ENCODE measurements around the gene ACBD5.

DNA sequence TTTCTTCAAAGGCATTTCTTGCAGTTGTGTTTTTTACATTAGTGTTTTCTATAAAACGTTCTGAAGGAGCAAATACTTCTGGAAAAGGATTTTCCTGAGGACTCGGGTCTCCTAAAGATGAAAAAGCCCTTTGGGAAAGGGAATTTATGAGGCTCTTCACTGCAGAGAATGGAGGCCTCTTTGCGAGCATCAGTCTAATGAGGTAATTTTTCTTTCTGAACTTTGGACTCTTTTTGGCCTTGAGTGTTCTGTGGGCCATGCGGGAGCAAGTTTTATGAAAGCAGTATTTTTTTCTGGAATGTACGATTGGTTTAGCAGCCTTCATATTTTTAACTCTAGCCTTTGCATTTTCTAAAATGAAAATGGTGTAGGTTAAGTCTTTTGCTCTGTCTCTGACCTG is 6.4 kb upstream of the ACBD5 start:
- no peak for TF ChIP-seq POLR2A (IDR thresholded peaks at IDR 0.05)
- TF ChIP-seq, protein P1, sequence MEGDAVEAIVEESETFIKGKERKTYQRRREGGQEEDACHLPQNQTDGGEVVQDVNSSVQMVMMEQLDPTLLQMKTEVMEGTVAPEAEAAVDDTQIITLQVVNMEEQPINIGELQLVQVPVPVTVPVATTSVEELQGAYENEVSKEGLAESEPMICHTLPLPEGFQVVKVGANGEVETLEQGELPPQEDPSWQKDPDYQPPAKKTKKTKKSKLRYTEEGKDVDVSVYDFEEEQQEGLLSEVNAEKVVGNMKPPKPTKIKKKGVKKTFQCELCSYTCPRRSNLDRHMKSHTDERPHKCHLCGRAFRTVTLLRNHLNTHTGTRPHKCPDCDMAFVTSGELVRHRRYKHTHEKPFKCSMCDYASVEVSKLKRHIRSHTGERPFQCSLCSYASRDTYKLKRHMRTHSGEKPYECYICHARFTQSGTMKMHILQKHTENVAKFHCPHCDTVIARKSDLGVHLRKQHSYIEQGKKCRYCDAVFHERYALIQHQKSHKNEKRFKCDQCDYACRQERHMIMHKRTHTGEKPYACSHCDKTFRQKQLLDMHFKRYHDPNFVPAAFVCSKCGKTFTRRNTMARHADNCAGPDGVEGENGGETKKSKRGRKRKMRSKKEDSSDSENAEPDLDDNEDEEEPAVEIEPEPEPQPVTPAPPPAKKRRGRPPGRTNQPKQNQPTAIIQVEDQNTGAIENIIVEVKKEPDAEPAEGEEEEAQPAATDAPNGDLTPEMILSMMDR (IDR thresholded peaks at IDR 0.05) = no peak
- no peak for TF ChIP-seq EP300 (IDR thresholded peaks at IDR 0.05)
- TF ChIP-seq POLR2AphosphoS5 (IDR thresholded peaks at IDR 0.05) = no peak
